Esophagus squamous epithelium (tissue), 5 donors: ENCODE measurements around the gene ATMIN. TPM values are rescaled to one million over a fixed set of nuclear protein-coding genes. Genes with fewer than 3 reads are reported as not detected.
A peak's percentile ranks its signal among the peaks of the same experiment; 100 is the strongest.

Experiments
- DNase-seq: peaks from one replicate; lab custom pipeline; 2025; lab: John Stamatoyannopoulos, UW
- H3K27ac ChIP-seq, 4 donors: fragments of 200-600 bp; sonication (generic); one replicate each; pipeline ENCODE4 v1.5.1; 2016 to 2019; ENCODE audit warnings: mild to moderate bottlenecking in 1 of 4
- H3K27me3 ChIP-seq, 4 donors: fragments of 200-600 bp; sonication (generic); 1 replicate in 3 of 4; 2 replicates in 1 of 4; pipeline versions ENCODE4 v1.5.1 to v1.6.0; 2017 to 2021; ENCODE audit warnings: antibody characterized with exemption in 1 of 4
- H3K36me3 ChIP-seq, 3 donors: fragments of 200-600 bp; sonication (generic); one replicate each; pipeline ENCODE4 v1.5.1; 2016 to 2019
- H3K4me1 ChIP-seq, 3 donors: fragments of 200-600 bp; sonication (generic); one replicate each; pipeline ENCODE4 v1.5.1; 2017 to 2019
- H3K4me3 ChIP-seq, 4 donors: fragments of 200-600 bp; sonication (generic); 1 replicate in 3 of 4; 2 replicates in 1 of 4; pipeline ENCODE4 v1.5.1; 2016 to 2019; ENCODE audit warnings: mild to moderate bottlenecking in 2 of 4, moderate library complexity in 1 of 4
- H3K9me3 ChIP-seq, 3 donors: fragments of 200-600 bp; sonication (generic); one replicate each; pipeline ENCODE4 v1.5.1; 2016 to 2019
- CTCF ChIP-seq, 6 experiments: fragments of 450-650 bp in 4 of 6; fragments of 200-600 bp in 2 of 6; sonication (generic) in 2 of 6; IDR thresholded peaks; one replicate each; pipeline ENCODE4 v1.5.1; 2016 to 2019; ENCODE audit warnings: antibody characterized with exemption in 6 of 6, mild to moderate bottlenecking in 4 of 6, moderate library complexity in 4 of 6
- POLR2A ChIP-seq, 4 donors: fragments of 450-650 bp; IDR thresholded peaks; one replicate each; pipeline ENCODE4 v1.6.1; 2017; ENCODE audit warnings: antibody characterized with exemption in 4 of 4, mild to moderate bottlenecking in 4 of 4, moderate library complexity in 3 of 4
- WGBS, 2 donors: methylation state at CpG; one replicate each; pipeline ENCODE4 v1.1.5; 2018; 5-methylcytosine and 5-hydroxymethylcytosine counted together
- intact Hi-C: fragments of 100-400 bp; cut with DNase I; formaldehyde crosslinking; loops from one replicate; pipeline ENCODE4 v1.15.0; 2022
- total RNA-seq, 4 donors: library from RNA; depleted of rRNA; stranded (reverse); fragments of >200 nt; gene quantifications; one replicate each; pipeline ENCODE4 v1.1.0, GENCODE V29; 2016
- donor health status: DM: yes; HTN: yes; CAD: no.

Gene ATMIN
- total RNA-seq, 4 donors from 2014 or later: 30.6 to 41.3 (median 36.8) TPM

GRCh38 chr16:81000873-81001272 lies 34.8 kb upstream of the ATMIN start:
- intact Hi-C loops: loop anchor here (10.0 kb wide), 1 partner anchor 734 kb away; no protein-coding TSS in a partner anchor

GRCh38 chr16:81001330-81001729 lies 34.3 kb upstream of the ATMIN start:
- Histone ChIP-seq H3K36me3 (no peaks in the 10 kb centered on the region), H3K4me3 (no peak overlapping the region), H3K27ac (no peak overlapping the region), H3K9me3 (no peaks in the 10 kb centered on the region), H3K27me3 (no peaks in the 10 kb centered on the region), H3K4me1 (peaks cover 0 to 31% (median 20%) of the 10 kb centered on the region in 3 donors)
- intact Hi-C loops: loop anchor here (10.0 kb wide), 1 partner anchor 733 kb away; no protein-coding TSS in a partner anchor
- 83 to 84% methylated on average over 5 of the region's 5 CpGs for WGBS, 2 donors
- no peak for DNase-seq
- no peak for TF ChIP-seq POLR2A (IDR thresholded peaks at IDR 0.05)
- no peak for TF ChIP-seq CTCF (IDR thresholded peaks at IDR 0.05)

More at GRCh38 chr16:81000873-81001272, 34.8 kb upstream of the ATMIN start:
- H3K4me3 ChIP-seq: no peak overlapping the region
- WGBS, 2 donors: 90 to 96% methylated on average over 3 of the region's 3 CpGs
- no peak for TF ChIP-seq CTCF (IDR thresholded peaks at IDR 0.05)
- TF ChIP-seq POLR2A (IDR thresholded peaks at IDR 0.05): no peak
- no peaks in the 10 kb centered on the region for H3K36me3 ChIP-seq
- no peaks in the 10 kb centered on the region for H3K9me3 ChIP-seq
- peaks cover 0 to 28% (median 20%) of the 10 kb centered on the region in 3 donors for H3K4me1 ChIP-seq
- H3K27ac ChIP-seq: no peak overlapping the region
- H3K27me3 ChIP-seq: no peaks in the 10 kb centered on the region
- no peak for DNase-seq

GRCh38 chr16:81003064-81003463 lies 32.6 kb upstream of the ATMIN start:
- 67 to 68% methylated on average over 4 of the region's 4 CpGs for WGBS, 2 donors
- intact Hi-C loops: loop anchor here (10.0 kb wide), 1 partner anchor 732 kb away; no protein-coding TSS in a partner anchor
- Histone ChIP-seq H3K27ac (no peak overlapping the region), H3K9me3 (no peaks in the 10 kb centered on the region), H3K4me3 (no peak overlapping the region), H3K4me1 (peaks cover 0 to 35% (median 21%) of the 10 kb centered on the region in 3 donors), H3K27me3 (no peaks in the 10 kb centered on the region), H3K36me3 (no peaks in the 10 kb centered on the region)
- TF ChIP-seq POLR2A (IDR thresholded peaks at IDR 0.05) (no peak), CTCF (IDR thresholded peaks at IDR 0.05) (no peak)
- DNase-seq: no peak

GRCh38 chr16:81003610-81004460 lies 31.8 kb upstream of the ATMIN start:
- 56 to 58% methylated on average over 9 to 11 of the region's 11 CpGs for WGBS, 2 donors
- intact Hi-C loops: loop anchor here (10.0 kb wide), 1 partner anchor 731 kb away; no protein-coding TSS in a partner anchor
- peaks cover 0 to 40% (median 26%) of the 10 kb centered on the region in 3 donors for H3K4me1 ChIP-seq
- H3K36me3 ChIP-seq: no peaks in the 10 kb centered on the region
- H3K27me3 ChIP-seq: no peaks in the 10 kb centered on the region
- peak overlapping the region; percentile 2 to 49 (median 14) for H3K4me3 ChIP-seq
- no peak for DNase-seq
- H3K27ac ChIP-seq: peak overlapping the region; percentile 43 to 72 (median 66)
- no peak for TF ChIP-seq POLR2A (IDR thresholded peaks at IDR 0.05)
- no peak for TF ChIP-seq CTCF (IDR thresholded peaks at IDR 0.05)
- no peaks in the 10 kb centered on the region for H3K9me3 ChIP-seq
